K562 (cell line): ENCODE measurements around the gene C10orf143. TPM values are rescaled to one million over a fixed set of nuclear protein-coding genes. Genes with fewer than 3 reads are reported as not detected.

Source experiments
- ATAC-seq: fragments of 200-7000 bp; cut with Tn5 transposase; 3 replicates; pipeline ENCODE4 v1.9.1; 2020; ENCODE audit warnings: moderate library complexity
- BruUV-seq: library from RNA; stranded (reverse); fragments of 400-500 nt; replicated peaks from 2 replicates; lab custom pipeline; 2021; lab: Mats Ljungman, UMichigan
- CTCF ChIA-PET: fragments of 300-600 bp; formaldehyde crosslinking; extraction: SDS; loops from one replicate; lab custom pipeline; 2021; ENCODE audit warnings: low intra/inter-chr PET ratio; lab: Yijun Ruan, JAX
- POLR2A ChIA-PET: fragments of 300-600, 350-650 bp; sonication (Branson Sonifier 250); formaldehyde crosslinking; extraction: SDS; loops from one replicate; lab custom pipeline; 2021; ENCODE audit warnings: antibody characterized with exemption, inconsistent platforms; lab: Yijun Ruan, JAX
- DNase-seq, 4 experiments: peaks; one replicate each; pipeline versions ENCODE4 v3.0.0 to v3.0.0-alpha.2; 2011 to 2018; ENCODE audit warnings: low spot score in 3 of 4, mixed read lengths in 3 of 4; ENCODE audit errors: extremely low read depth in 1 of 4
- FAIRE-seq: peaks from 2 replicates; lab custom pipeline; 2011; peaks lifted over from hg19 to GRCh38; lab: Jason Lieb, UNC
- H2AFZ ChIP-seq: 2 replicates; pipeline ENCODE4 v1.6.0; 2011; ENCODE audit warnings: low read depth, low read length, control low read depth, inconsistent platforms
- H3K27ac ChIP-seq: fragments of 200-600 bp; 3 replicates; pipeline ENCODE4 v1.8.0; 2011; ENCODE audit warnings: low read depth, mild to moderate bottlenecking, control low read depth, inconsistent platforms, low read length, moderate library complexity, mixed read lengths; ENCODE audit errors: extremely low read depth
- H3K27me3 ChIP-seq, 2 experiments: fragments of 300-600 bp in 1 of 2; 2 replicates in 1 of 2; 3 replicates in 1 of 2; pipeline versions ENCODE4 v1.6.0 to v1.8.0; 2011; ENCODE audit warnings: inconsistent platforms in 2 of 2, low read length in 2 of 2, mild to moderate bottlenecking in 1 of 2, mixed read lengths in 1 of 2, moderate library complexity in 1 of 2; ENCODE audit not compliant: control insufficient read depth in 2 of 2, insufficient read depth in 2 of 2
- H3K36me3 ChIP-seq: fragments of 300-600 bp; 3 replicates; pipeline ENCODE4 v1.8.0; 2011; ENCODE audit warnings: mild to moderate bottlenecking, low read length, inconsistent platforms; ENCODE audit not compliant: control insufficient read depth, insufficient read depth
- H3K4me1 ChIP-seq, 2 experiments: fragments of 200-600 bp in 1 of 2; replicated peaks in 1 of 2; 2 replicates in 1 of 2; 3 replicates in 1 of 2; pipeline versions ENCODE4 v1.5.1 to v1.8.0; 2011; ENCODE audit warnings: inconsistent platforms in 2 of 2, low read length in 2 of 2, mild to moderate bottlenecking in 1 of 2, mixed read lengths in 1 of 2, moderate library complexity in 1 of 2; ENCODE audit not compliant: control insufficient read depth in 2 of 2, insufficient read depth in 2 of 2
- H3K4me2 ChIP-seq: 2 replicates; pipeline ENCODE4 v1.6.1; 2011; ENCODE audit warnings: low read length, control low read depth, inconsistent platforms, mixed read lengths; ENCODE audit not compliant: insufficient read depth
- H3K4me3 ChIP-seq: fragments of 200-600 bp; sonication (generic), shearing (Covaris generic); 2 replicates; pipeline ENCODE4 v1.5.1; 2016; ENCODE audit warnings: control low read depth, inconsistent platforms
- H3K79me2 ChIP-seq: fragments of 200-600 bp; 3 replicates; pipeline ENCODE4 v1.8.0; 2011; ENCODE audit warnings: low read length, inconsistent platforms; ENCODE audit not compliant: control insufficient read depth, insufficient read depth
- H3K9ac ChIP-seq, 2 experiments: 2 replicates each; pipeline versions ENCODE4 v1.6.0 to v1.6.1; 2011; ENCODE audit warnings: low read depth in 2 of 2, low read length in 2 of 2, control low read depth in 1 of 2, inconsistent platforms in 1 of 2, mild to moderate bottlenecking in 1 of 2, mixed read lengths in 1 of 2; ENCODE audit not compliant: insufficient read depth in 1 of 2
- H3K9me1 ChIP-seq: one replicate; pipeline ENCODE4 v1.6.0; 2011; ENCODE audit warnings: inconsistent platforms, mild to moderate bottlenecking, low read length, moderate library complexity; ENCODE audit not compliant: control insufficient read depth, insufficient read depth
- H3K9me3 ChIP-seq: replicated peaks from 2 replicates; pipeline ENCODE4 v1.5.1; 2011; ENCODE audit warnings: low read depth, low read length, inconsistent platforms; ENCODE audit not compliant: control insufficient read depth, insufficient read depth
- H4K20me1 ChIP-seq: replicated peaks from 2 replicates; pipeline ENCODE4 v1.6.1; 2011; ENCODE audit warnings: low read length, inconsistent platforms, mixed read lengths; ENCODE audit not compliant: control insufficient read depth, insufficient read depth
- CTCF ChIP-seq, 3 experiments: IDR thresholded peaks in 2 of 3; conservative IDR thresholded peaks in 1 of 3; 2 replicates each; pipeline ENCODE4 v1.5.1; 2011 to 2012; ENCODE audit warnings: low read length in 3 of 3, mild to moderate bottlenecking in 3 of 3, control low read depth in 2 of 3, improper control_type of control experiment in 1 of 3, inconsistent platforms in 1 of 3, low read depth in 1 of 3, mixed read lengths in 1 of 3, moderate library complexity in 1 of 3; ENCODE audit not compliant: insufficient read depth in 2 of 3
- NFIC ChIP-seq: fragments of 450-650 bp; IDR thresholded peaks from 2 replicates; pipeline ENCODE4 v1.6.1; 2017; ENCODE audit warnings: mild to moderate bottlenecking, inconsistent platforms
- RNF219 ChIP-seq: fragments of 250-450 bp; sonication (Bioruptor Pico); IDR thresholded peaks from 2 replicates; pipeline ENCODE4 v1.5.0; 2022; ENCODE audit warnings: mild to moderate bottlenecking
- ZNF395 ChIP-seq: fragments of 200-800 bp; sonication (Bioruptor generic); IDR thresholded peaks from 2 replicates; pipeline ENCODE4 v1.6.1; 2017; ENCODE audit warnings: missing genetic modification characterization, missing compliant biosample characterization
- WGBS: fragments of 100-300 bp; shearing (Covaris generic); methylation state at CpG from one replicate; pipeline ENCODE4 v1.1.6; 2016; ENCODE audit warnings: low coverage, mixed read lengths; ENCODE audit not compliant: insufficient coverage; ENCODE audit errors: missing lambda C conversion rate; 5-methylcytosine and 5-hydroxymethylcytosine counted together
- in situ Hi-C: fragments of 300-500 bp; cut with MboI; formaldehyde crosslinking; loops from 4 replicates; pipeline ENCODE4 v1.15.0; 2018; ENCODE audit warnings: inconsistent platforms, mixed read lengths
- intact Hi-C: fragments of 100-400 bp; cut with micrococcal nuclease; formaldehyde crosslinking; loops from 2 replicates; pipeline ENCODE4 v1.14.2; 2022
- polyA plus RNA-seq, 8 experiments: library from polyadenylated mRNA; depleted of rRNA in 4 of 8; stranded (reverse) in 5 of 8; unstranded in 3 of 8; fragments of >200 nt; fragmentation: Nextera tagmentation in 2 of 8; fragmentation: Illumina TruSeq in 1 of 8; extraction: Ambion mirVana in 2 of 8; extraction: Trizol in 1 of 8; gene quantifications; 2 replicates each; pipeline versions ENCODE4 v1.2.1 to v1.2.3, GENCODE V29; 2011 to 2014; ENCODE audit warnings: inconsistent platforms in 1 of 8, missing spikeins in 1 of 8
- total RNA-seq, 7 experiments: library from RNA; depleted of rRNA in 6 of 7; stranded (reverse); fragments of >200 nt in 6 of 7; fragmentation: Illumina TruSeq in 2 of 7; extraction: Trizol in 2 of 7; gene quantifications; 2 replicates each; pipeline versions ENCODE4 v1.2.1 to v1.2.3, GENCODE V29; 2011 to 2021; ENCODE audit warnings: low replicate concordance in 1 of 7

Gene C10orf143
- total and polyA plus RNA-seq, 9 of the 15 experiments (the other 6 are each of a cell fraction or from before 2014, with no cell fraction given), result 0.07 to 0.42 (median 0.25) TPM; not detected in 2

- TF ChIP-seq CTCF (IDR thresholded peaks at IDR 0.05 in 2 of 3, conservative IDR thresholded peaks at IDR 0.05 in 1 of 3; ENCODE audit: insufficient read depth in 2 of 3, low read depth in 1 of 3, low read length in 3 of 3), result peak; percentile 29 to 88 (median 62)
- no peak for TF ChIP-seq ZNF395
- peak; percentile 54 for TF ChIP-seq NFIC
- TF ChIP-seq RNF219 (CRISPR knock-in tag), result no peak
- peak; percentile 8 to 18 (median 12) for DNase-seq
- no peak for FAIRE-seq
- Histone ChIP-seq H4K20me1 (no peaks in the 10 kb centered on the region; the same call in 1 of the 2 replicates), H3K36me3 (no peaks in the 10 kb centered on the region), H3K9me1 (no peaks in the 10 kb centered on the region), H3K4me3 (no peak overlapping the region), H3K9ac (no peak overlapping the region), H3K27ac (no peak overlapping the region), H3K4me1 (peaks cover 0 to 11% of the 10 kb centered on the region in 2 experiments; a peak in 2 of 5 replicates), H3K4me2 (no peak overlapping the region), H3K79me2 (no peaks in the 10 kb centered on the region), H3K27me3 (peaks cover 0 to 16% of the 10 kb centered on the region in 2 experiments; a peak in 3 of 5 replicates), H3K9me3 (no peaks in the 10 kb centered on the region), H2AFZ (no peak overlapping the region)
- peak; percentile 74 for ATAC-seq
- intact Hi-C loops, result no loop called here
- POLR2A ChIA-PET, result no interaction called here
- 0% methylated on average over 13 of the region's 30 CpGs for WGBS
- no TSS peak for BruUV-seq
- CTCF ChIA-PET, result no interaction called here
- in situ Hi-C loops, result no loop called here
These were observed 65.5 kb downstream of the C10orf143 start for GRCh38 chr10:130045091-130045652.
